GM12878 (cell line): ENCODE results near the gene BORCS6. TPM values are rescaled to one million over a fixed set of nuclear protein-coding genes. Genes with fewer than 3 reads are reported as not detected.

ENCODE experiments used
- ASH2L ChIP-seq: fragments of 300-600, 200-600 bp; sonication (generic); IDR thresholded peaks from 2 replicates; pipeline ENCODE4 v1.6.1; 2017; ENCODE audit warnings: low read depth, mild to moderate bottlenecking, borderline replicate concordance
- ATF7 ChIP-seq: fragments of 450-650 bp; IDR thresholded peaks from 2 replicates; pipeline ENCODE4 v1.6.1; 2016; ENCODE audit warnings: low read depth, mild to moderate bottlenecking
- CHD2 ChIP-seq: IDR thresholded peaks from 2 replicates; pipeline ENCODE4 v1.6.1; 2011; ENCODE audit warnings: low read depth, low read length, improper control_type of control experiment, borderline replicate concordance
- CREM ChIP-seq: IDR thresholded peaks from 2 replicates; pipeline ENCODE4 v1.6.1; 2014; ENCODE audit warnings: antibody characterized with exemption, low read depth
- E2F8 ChIP-seq: fragments of 450-650 bp; IDR thresholded peaks from 2 replicates; pipeline ENCODE4 v1.6.1; 2018; ENCODE audit warnings: mild to moderate bottlenecking, low read depth, moderate library complexity; ENCODE audit not compliant: partially characterized antibody
- ESRRA ChIP-seq: IDR thresholded peaks from 2 replicates; pipeline ENCODE4 v1.6.1; 2012; ENCODE audit warnings: mild to moderate bottlenecking, low read length, improper control_type of control experiment
- ETV6 ChIP-seq, 2 experiments: fragments of 450-650 bp in 1 of 2; IDR thresholded peaks in 1 of 2; conservative IDR thresholded peaks in 1 of 2; 2 replicates each; pipeline ENCODE4 v1.6.1; 2014; ENCODE audit warnings: antibody characterized with exemption in 1 of 2, borderline replicate concordance in 1 of 2, low read depth in 1 of 2, mild to moderate bottlenecking in 1 of 2, moderate library complexity in 1 of 2
- FOXM1 ChIP-seq: IDR thresholded peaks from 2 replicates; pipeline ENCODE4 v1.6.1; 2012; ENCODE audit warnings: low read depth, mild to moderate bottlenecking, inconsistent platforms, low read length, moderate library complexity
- HCFC1 ChIP-seq: fragments of 150-350 bp; IDR thresholded peaks from 2 replicates; pipeline ENCODE4 v1.6.1; 2014; ENCODE audit warnings: low read length
- HDGF ChIP-seq: fragments of 450-650 bp; IDR thresholded peaks from 2 replicates; pipeline ENCODE4 v1.6.1; 2016; ENCODE audit warnings: antibody characterized with exemption
- IRF4 ChIP-seq: IDR thresholded peaks from 2 replicates; pipeline ENCODE4 v1.6.1; 2011; ENCODE audit warnings: low read depth, low read length
- NKRF ChIP-seq: fragments of 450-650 bp; conservative IDR thresholded peaks from 2 replicates; pipeline ENCODE4 v1.6.1; 2017; ENCODE audit warnings: mild to moderate bottlenecking, moderate library complexity
- NR2C1 ChIP-seq: fragments of 450-650 bp; IDR thresholded peaks from 2 replicates; pipeline ENCODE4 v1.6.1; 2017; ENCODE audit warnings: antibody characterized with exemption, mild to moderate bottlenecking, moderate library complexity
- SMARCA5 ChIP-seq: fragments of 450-650 bp; IDR thresholded peaks from 2 replicates; pipeline ENCODE4 v1.6.1; 2017; ENCODE audit warnings: mild to moderate bottlenecking
- SREBF2 ChIP-seq: IDR thresholded peaks from 2 replicates; pipeline ENCODE4 v1.6.1; 2012; ENCODE audit warnings: mild to moderate bottlenecking, low read length
- STAT1 ChIP-seq: fragments of 450-650 bp; conservative IDR thresholded peaks from 2 replicates; pipeline ENCODE4 v1.6.1; 2014; ENCODE audit warnings: antibody characterized with exemption, mild to moderate bottlenecking
- SUZ12 ChIP-seq: fragments of 200-600 bp; sonication (generic); IDR thresholded peaks from one replicate; pipeline ENCODE4 v1.6.1; 2018; ENCODE audit warnings: antibody characterized with exemption, mild to moderate bottlenecking; ENCODE audit not compliant: unreplicated experiment
- TCF7 ChIP-seq: IDR thresholded peaks from 2 replicates; pipeline ENCODE4 v1.6.1; 2014; ENCODE audit warnings: antibody characterized with exemption, borderline replicate concordance
- ZBED1 ChIP-seq: IDR thresholded peaks from 2 replicates; pipeline ENCODE4 v1.6.1; 2016; ENCODE audit warnings: borderline replicate concordance
- ZNF24 ChIP-seq: fragments of 450-650 bp; IDR thresholded peaks from 2 replicates; pipeline ENCODE4 v1.6.1; 2017; ENCODE audit warnings: antibody characterized with exemption, mild to moderate bottlenecking
- ZNF274 ChIP-seq: IDR thresholded peaks from one replicate; pipeline ENCODE4 v1.8.0; 2011; ENCODE audit not compliant: insufficient read length, insufficient read depth
- polyA plus RNA-seq, 11 experiments: library from polyadenylated mRNA; depleted of rRNA in 4 of 11; unstranded in 6 of 11; stranded (reverse) in 5 of 11; fragments of >200 nt; fragmentation: Nextera tagmentation in 4 of 11; fragmentation: Illumina TruSeq in 1 of 11; extraction: Ambion mirVana in 4 of 11; extraction: Trizol in 1 of 11; gene quantifications; 1 replicate in 1 of 11; 2 replicates in 10 of 11; pipeline versions ENCODE4 v1.2.1 to v1.2.3, GENCODE V29; 2011 to 2016; ENCODE audit warnings: inconsistent platforms in 2 of 11, missing spikeins in 2 of 11, low read depth in 1 of 11
- total RNA-seq, 4 experiments: library from RNA; depleted of rRNA in 3 of 4; stranded (reverse); fragments of >200 nt in 3 of 4; fragmentation: Illumina TruSeq in 1 of 4; extraction: Trizol in 1 of 4; gene quantifications; 2 replicates each; pipeline versions ENCODE4 v1.2.1 to v1.2.3, GENCODE V29; 2013 to 2021
- TF ChIP-seq, protein P1 (sequence below), 3 experiments: IDR thresholded peaks in 2 of 3; conservative IDR thresholded peaks in 1 of 3; 2 replicates each; pipeline ENCODE4 v1.5.1; 2011; ENCODE audit warnings: low read depth in 3 of 3, low read length in 3 of 3, mild to moderate bottlenecking in 3 of 3, control low read depth in 2 of 3, moderate library complexity in 2 of 3, inconsistent platforms in 1 of 3, mixed read lengths in 1 of 3; ENCODE audit not compliant: control insufficient read depth in 2 of 3, insufficient read depth in 1 of 3; ENCODE audit errors: extremely low read depth in 1 of 3

The BORCS6 gene
- total and polyA plus RNA-seq, 10 of the 15 experiments (the other 5 are each of a cell fraction or from before 2014, with no cell fraction given) = 0.37 to 14.1 (median 6.7) TPM

DNA sequence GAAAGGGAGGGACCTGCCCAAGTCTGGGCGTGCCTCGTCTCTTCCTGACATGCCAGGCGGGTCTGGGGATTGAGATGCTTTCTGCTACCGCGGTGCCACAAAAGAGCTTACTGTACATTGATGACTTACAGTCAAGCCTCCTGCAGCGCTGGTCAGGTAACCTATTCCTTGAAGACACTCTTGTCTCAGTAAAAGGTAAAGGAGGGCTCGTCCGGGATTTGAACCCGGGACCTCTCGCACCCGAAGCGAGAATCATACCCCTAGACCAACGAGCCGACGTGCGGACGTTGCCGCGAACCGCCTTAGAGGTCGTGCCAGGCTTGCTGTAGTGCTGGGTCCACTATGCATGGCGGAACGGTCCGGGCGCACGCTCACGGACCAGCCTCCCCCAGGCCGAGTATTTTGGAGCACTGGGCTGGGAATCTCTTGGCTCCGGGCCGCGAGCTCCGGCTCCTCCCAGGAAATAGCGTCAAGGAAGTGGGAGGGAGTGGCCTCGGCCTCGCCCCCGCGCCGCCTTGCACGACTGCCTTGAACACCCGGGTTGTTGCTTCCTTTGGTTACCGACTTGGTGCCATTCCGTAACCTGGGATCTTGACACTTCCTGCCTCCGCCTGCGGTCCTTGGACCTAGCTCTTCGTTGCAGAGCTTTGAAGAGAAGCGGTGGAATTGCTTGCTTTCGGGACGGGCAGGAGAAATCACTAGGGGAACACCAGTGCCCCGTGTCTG is 32.8 kb upstream of the BORCS6 start (continued):
- TF ChIP-seq ESRRA = no peak
- no peak for TF ChIP-seq TCF7
- TF ChIP-seq ATF7 = no peak
- TF ChIP-seq, protein P1, sequence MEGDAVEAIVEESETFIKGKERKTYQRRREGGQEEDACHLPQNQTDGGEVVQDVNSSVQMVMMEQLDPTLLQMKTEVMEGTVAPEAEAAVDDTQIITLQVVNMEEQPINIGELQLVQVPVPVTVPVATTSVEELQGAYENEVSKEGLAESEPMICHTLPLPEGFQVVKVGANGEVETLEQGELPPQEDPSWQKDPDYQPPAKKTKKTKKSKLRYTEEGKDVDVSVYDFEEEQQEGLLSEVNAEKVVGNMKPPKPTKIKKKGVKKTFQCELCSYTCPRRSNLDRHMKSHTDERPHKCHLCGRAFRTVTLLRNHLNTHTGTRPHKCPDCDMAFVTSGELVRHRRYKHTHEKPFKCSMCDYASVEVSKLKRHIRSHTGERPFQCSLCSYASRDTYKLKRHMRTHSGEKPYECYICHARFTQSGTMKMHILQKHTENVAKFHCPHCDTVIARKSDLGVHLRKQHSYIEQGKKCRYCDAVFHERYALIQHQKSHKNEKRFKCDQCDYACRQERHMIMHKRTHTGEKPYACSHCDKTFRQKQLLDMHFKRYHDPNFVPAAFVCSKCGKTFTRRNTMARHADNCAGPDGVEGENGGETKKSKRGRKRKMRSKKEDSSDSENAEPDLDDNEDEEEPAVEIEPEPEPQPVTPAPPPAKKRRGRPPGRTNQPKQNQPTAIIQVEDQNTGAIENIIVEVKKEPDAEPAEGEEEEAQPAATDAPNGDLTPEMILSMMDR (IDR thresholded peaks at IDR 0.05 in 2 of 3, conservative IDR thresholded peaks at IDR 0.05 in 1 of 3; ENCODE audit: control insufficient read depth in 2 of 3, extremely low read depth in 1 of 3, insufficient read depth in 1 of 3, low read depth in 3 of 3, low read length in 3 of 3) = no peak
- TF ChIP-seq IRF4 = no peak
- 0 out of 2 replicates have a peak, but pooled peaks have one; percentile 26 for TF ChIP-seq FOXM1
- no peak for TF ChIP-seq CHD2
- no peak for TF ChIP-seq ZBED1
- peak; percentile 72; the same call in 1 of the 2 replicates for TF ChIP-seq CREM
- no peak for TF ChIP-seq ZNF274
- TF ChIP-seq ETV6 (conservative IDR thresholded peaks at IDR 0.05 in 1 of 2, IDR thresholded peaks at IDR 0.05 in 1 of 2; ENCODE audit: borderline replicate concordance in 1 of 2, low read depth in 1 of 2) = peak in 1 of 2 experiments; percentile 64; a peak in 2 of 4 replicates
- TF ChIP-seq HDGF = no peak
- no peak for TF ChIP-seq HCFC1
- TF ChIP-seq ASH2L = peak; percentile 76
- TF ChIP-seq SREBF2 = peak; percentile 96
- TF ChIP-seq E2F8 = no peak
- peak; percentile 35 for TF ChIP-seq NKRF
- TF ChIP-seq NR2C1 = no peak
- peak; percentile 97 for TF ChIP-seq SMARCA5
- no peak; the same call in 1 of the 2 replicates for TF ChIP-seq STAT1
- TF ChIP-seq SUZ12 = no peak
- TF ChIP-seq ZNF24 = peak; percentile 99
